ENCODE results near the gene SHB. TPM values are rescaled to one million over a fixed set of nuclear protein-coding genes. Genes with fewer than 3 reads are reported as not detected.

The SHB gene
- total RNA-seq, 1 experiment from 2014 or later, result 56.4 TPM

DNA sequence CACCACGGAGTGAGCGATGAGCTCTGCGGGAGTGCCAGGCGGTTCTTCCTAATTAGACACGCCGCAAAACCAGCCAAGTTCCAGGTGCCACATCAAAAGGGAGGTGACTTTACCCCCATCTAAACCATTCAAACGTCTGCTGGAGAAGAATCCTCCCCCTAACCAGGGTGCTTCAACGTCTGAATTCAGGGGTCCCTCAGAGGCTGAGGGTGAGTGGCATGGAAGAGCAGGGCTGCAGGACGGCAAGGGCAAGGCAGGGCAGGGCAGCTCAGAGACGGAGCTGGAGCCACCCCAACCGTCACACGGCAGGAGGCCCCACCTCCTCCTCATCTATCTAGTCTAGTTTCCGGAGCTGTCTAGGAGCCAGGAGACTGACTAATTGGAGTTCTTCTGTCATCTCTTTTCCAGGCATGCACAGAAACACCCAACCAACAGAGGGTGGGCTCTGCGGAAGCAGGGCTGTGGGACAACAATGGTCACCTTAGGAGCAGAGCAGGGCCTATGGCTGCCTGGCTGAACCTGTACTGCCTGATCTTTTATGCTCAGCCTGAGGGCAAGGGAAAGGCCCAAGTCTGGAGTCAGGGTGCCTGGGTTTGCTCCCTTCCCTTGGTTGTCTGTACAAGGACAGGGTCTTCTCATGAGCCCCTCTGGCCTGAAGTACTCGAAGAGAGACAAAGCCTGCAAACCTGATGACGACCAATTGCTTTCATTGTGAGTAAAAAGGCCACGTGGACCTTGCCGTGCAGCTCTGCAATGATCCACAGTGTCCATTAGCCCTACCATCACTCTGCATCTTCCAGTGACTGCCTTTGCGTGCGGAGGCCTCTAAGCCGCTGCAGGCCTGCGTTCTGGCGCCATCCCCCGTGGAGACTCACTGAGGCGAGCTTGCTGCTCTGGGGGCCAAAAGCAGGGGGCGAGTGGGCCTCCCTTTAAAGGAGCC, 84.1 kb downstream of the SHB start:
- H3F3A ChIP-seq (ENCODE audit: low read length, unreplicated experiment), result no peaks in the 10 kb centered on the region
- peaks cover 8% of the 10 kb centered on the region; the same call in 1 of the 2 replicates for H3K4me1 ChIP-seq (ENCODE audit: insufficient read depth, low read length)
- 0 out of 2 replicates have a peak overlapping the region, but pooled peaks have one; percentile 25 for H3K27ac ChIP-seq (ENCODE audit: low read length)
- H3K4me3 ChIP-seq (ENCODE audit: low read length), result no peak overlapping the region
- H2AFZ ChIP-seq (ENCODE audit: low read length), result no peak overlapping the region
- H3K36me3 ChIP-seq (ENCODE audit: low read depth, low read length), result peaks cover 17% of the 10 kb centered on the region
- no peaks in the 10 kb centered on the region for H3K9me3 ChIP-seq (ENCODE audit: low read length)
- H3K9ac ChIP-seq (ENCODE audit: low read length), result no peak overlapping the region
- H3K79me2 ChIP-seq (ENCODE audit: low read length), result peaks cover 82% of the 10 kb centered on the region
- H3K9me2 ChIP-seq (replicated peaks; ENCODE audit: low read length), result no peaks in the 10 kb centered on the region
- intact Hi-C loops (cut with micrococcal nuclease), result no loop called here
- H3K27me3 ChIP-seq (ENCODE audit: low read length), result no peaks in the 10 kb centered on the region
- TF ChIP-seq, protein P1, sequence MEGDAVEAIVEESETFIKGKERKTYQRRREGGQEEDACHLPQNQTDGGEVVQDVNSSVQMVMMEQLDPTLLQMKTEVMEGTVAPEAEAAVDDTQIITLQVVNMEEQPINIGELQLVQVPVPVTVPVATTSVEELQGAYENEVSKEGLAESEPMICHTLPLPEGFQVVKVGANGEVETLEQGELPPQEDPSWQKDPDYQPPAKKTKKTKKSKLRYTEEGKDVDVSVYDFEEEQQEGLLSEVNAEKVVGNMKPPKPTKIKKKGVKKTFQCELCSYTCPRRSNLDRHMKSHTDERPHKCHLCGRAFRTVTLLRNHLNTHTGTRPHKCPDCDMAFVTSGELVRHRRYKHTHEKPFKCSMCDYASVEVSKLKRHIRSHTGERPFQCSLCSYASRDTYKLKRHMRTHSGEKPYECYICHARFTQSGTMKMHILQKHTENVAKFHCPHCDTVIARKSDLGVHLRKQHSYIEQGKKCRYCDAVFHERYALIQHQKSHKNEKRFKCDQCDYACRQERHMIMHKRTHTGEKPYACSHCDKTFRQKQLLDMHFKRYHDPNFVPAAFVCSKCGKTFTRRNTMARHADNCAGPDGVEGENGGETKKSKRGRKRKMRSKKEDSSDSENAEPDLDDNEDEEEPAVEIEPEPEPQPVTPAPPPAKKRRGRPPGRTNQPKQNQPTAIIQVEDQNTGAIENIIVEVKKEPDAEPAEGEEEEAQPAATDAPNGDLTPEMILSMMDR (conservative IDR thresholded peaks at IDR 0.05; ENCODE audit: low read depth, low read length), result no peak
- TF ChIP-seq EZH2phosphoT487 (IDR thresholded peaks at IDR 0.05; ENCODE audit: borderline replicate concordance, low read length) (no peak), EZH2 (IDR thresholded peaks at IDR 0.05; ENCODE audit: low read length, unreplicated experiment) (no peak)
- ChIA-PET POLR2A (ENCODE audit: unreplicated experiment) (no interaction called here), CTCF (no interaction called here)
- no peak overlapping the region for H3K4me2 ChIP-seq (ENCODE audit: low read length)
- DNase-seq (peak; percentile 23), ATAC-seq (no peak)
- 0 out of 2 replicates have a peak, but pooled peaks cover 12% of the 10 kb centered on the region for H4K20me1 ChIP-seq (ENCODE audit: low read length)
- no TSS peak for BruUV-seq (replicated peaks)

GRCh38 chr9:37984278-37984671, 84.8 kb downstream of the SHB start:
- peaks cover 78% of the 10 kb centered on the region for H3K79me2 ChIP-seq (ENCODE audit: low read length)
- H3K9ac ChIP-seq (ENCODE audit: low read length), result no peak overlapping the region
- no peak overlapping the region for H3K4me2 ChIP-seq (ENCODE audit: low read length)
- H3K36me3 ChIP-seq (ENCODE audit: low read depth, low read length), result peaks cover 12% of the 10 kb centered on the region; the same call in 1 of the 2 replicates
- H3K9me3 ChIP-seq (ENCODE audit: low read length), result no peaks in the 10 kb centered on the region
- H3K4me1 ChIP-seq (ENCODE audit: insufficient read depth, low read length), result peaks cover 8% of the 10 kb centered on the region; the same call in 1 of the 2 replicates
- ATAC-seq (no peak), DNase-seq (no peak)
- 0 out of 2 replicates have a peak overlapping the region, but pooled peaks have one; percentile 9 for H3K27ac ChIP-seq (ENCODE audit: low read length)
- ChIA-PET CTCF (no interaction called here), POLR2A (ENCODE audit: unreplicated experiment) (no interaction called here)
- intact Hi-C loops (cut with micrococcal nuclease), result no loop called here
- no peak overlapping the region for H2AFZ ChIP-seq (ENCODE audit: low read length)
- H3F3A ChIP-seq (ENCODE audit: low read length, unreplicated experiment), result no peaks in the 10 kb centered on the region
- no peaks in the 10 kb centered on the region for H3K9me2 ChIP-seq (replicated peaks; ENCODE audit: low read length)
- 0 out of 2 replicates have a peak, but pooled peaks cover 12% of the 10 kb centered on the region for H4K20me1 ChIP-seq (ENCODE audit: low read length)
- H3K4me3 ChIP-seq (ENCODE audit: low read length), result no peak overlapping the region
- no peaks in the 10 kb centered on the region for H3K27me3 ChIP-seq (ENCODE audit: low read length)
- no TSS peak for BruUV-seq (replicated peaks)
- TF ChIP-seq EZH2phosphoT487 (IDR thresholded peaks at IDR 0.05; ENCODE audit: borderline replicate concordance, low read length), result no peak
- no peak for TF ChIP-seq EZH2 (IDR thresholded peaks at IDR 0.05; ENCODE audit: low read length, unreplicated experiment)
- TF ChIP-seq, protein P1 (conservative IDR thresholded peaks at IDR 0.05; ENCODE audit: low read depth, low read length), result no peak
